Activated B cell treated with CpG ODN at 0.5 μM for 24 hours (primary cell): ENCODE measurements around the gene FHOD3. TPM values are rescaled to one million over a fixed set of nuclear protein-coding genes. Genes with fewer than 3 reads are reported as not detected.

Experiments used
- ATAC-seq: fragments of 200-7000 bp; cut with Tn5 transposase; one replicate; pipeline ENCODE4 v1.10.0; 2021; ENCODE audit warnings: low read depth, mild to moderate bottlenecking, moderate library complexity
- CTCF ChIA-PET: fragments of 350-600 bp; sonication (Branson Sonifier 250); formaldehyde crosslinking; loops from one replicate; lab custom pipeline; 2021; ENCODE audit warnings: antibody characterized with exemption; lab: Charles Lee
- POLR2A ChIA-PET: fragments of 350-600 bp; sonication (Branson Sonifier 250); formaldehyde crosslinking; loops from one replicate; lab custom pipeline; 2021; ENCODE audit warnings: antibody characterized with exemption; lab: Charles Lee
- DNase-seq: peaks from one replicate; pipeline ENCODE4 v3.0.0; 2022
- H3K27ac Mint-ChIP-seq: one replicate; pipeline ENCODE4 v1.8.0; 2020; ENCODE audit warnings: mixed read lengths
- H3K27me3 Mint-ChIP-seq: one replicate; pipeline ENCODE4 v1.8.0; 2021; ENCODE audit warnings: mixed read lengths
- H3K36me3 Mint-ChIP-seq: one replicate; pipeline ENCODE4 v1.8.0; 2021; ENCODE audit warnings: low read depth, mixed read lengths
- H3K4me1 Mint-ChIP-seq: one replicate; pipeline ENCODE4 v1.8.0; 2021; ENCODE audit warnings: mixed read lengths
- H3K4me3 Mint-ChIP-seq: one replicate; pipeline ENCODE4 v1.8.0; 2020; ENCODE audit warnings: mild to moderate bottlenecking, mixed read lengths
- H3K9me3 Mint-ChIP-seq: one replicate; pipeline ENCODE4 v1.8.0; 2020; ENCODE audit warnings: mixed read lengths
- intact Hi-C: fragments of 100-400 bp; cut with micrococcal nuclease; formaldehyde crosslinking; loops from one replicate; pipeline ENCODE4 v1.15.1; 2024
- total RNA-seq: library from RNA; stranded (reverse); gene quantifications from 2 replicates; pipeline ENCODE4 v1.2.3, GENCODE V29; 2022
- TF ChIP-seq, protein P1 (sequence below): fragments of 200-600 bp; IDR thresholded peaks from one replicate; pipeline ENCODE4 v1.8.0; 2022; ENCODE audit warnings: antibody characterized with exemption, mild to moderate bottlenecking

Gene FHOD3
- total RNA-seq, 1 donor from 2014 or later: not detected

DNA sequence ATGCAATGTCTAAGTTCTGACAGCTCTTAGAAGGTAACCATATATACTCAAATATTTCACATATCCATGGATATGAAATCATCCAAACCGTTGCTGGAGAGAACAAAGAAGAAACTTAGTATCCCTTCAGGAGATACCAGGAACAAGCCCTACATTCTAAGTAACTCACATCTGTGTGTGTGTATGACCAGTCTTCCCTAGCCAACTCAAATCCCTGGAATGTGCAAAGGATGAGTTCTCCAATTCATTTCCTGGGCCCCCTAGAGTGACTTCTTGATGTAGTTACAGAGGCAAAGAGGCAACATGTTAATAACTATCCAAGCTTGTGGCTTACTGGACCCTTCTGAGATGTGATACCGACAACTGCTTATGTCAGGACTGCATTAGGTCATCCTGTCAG lies 511.2 kb downstream of the FHOD3 start:
- DNase-seq (no peak), ATAC-seq (no peak)
- TF ChIP-seq, protein P1, sequence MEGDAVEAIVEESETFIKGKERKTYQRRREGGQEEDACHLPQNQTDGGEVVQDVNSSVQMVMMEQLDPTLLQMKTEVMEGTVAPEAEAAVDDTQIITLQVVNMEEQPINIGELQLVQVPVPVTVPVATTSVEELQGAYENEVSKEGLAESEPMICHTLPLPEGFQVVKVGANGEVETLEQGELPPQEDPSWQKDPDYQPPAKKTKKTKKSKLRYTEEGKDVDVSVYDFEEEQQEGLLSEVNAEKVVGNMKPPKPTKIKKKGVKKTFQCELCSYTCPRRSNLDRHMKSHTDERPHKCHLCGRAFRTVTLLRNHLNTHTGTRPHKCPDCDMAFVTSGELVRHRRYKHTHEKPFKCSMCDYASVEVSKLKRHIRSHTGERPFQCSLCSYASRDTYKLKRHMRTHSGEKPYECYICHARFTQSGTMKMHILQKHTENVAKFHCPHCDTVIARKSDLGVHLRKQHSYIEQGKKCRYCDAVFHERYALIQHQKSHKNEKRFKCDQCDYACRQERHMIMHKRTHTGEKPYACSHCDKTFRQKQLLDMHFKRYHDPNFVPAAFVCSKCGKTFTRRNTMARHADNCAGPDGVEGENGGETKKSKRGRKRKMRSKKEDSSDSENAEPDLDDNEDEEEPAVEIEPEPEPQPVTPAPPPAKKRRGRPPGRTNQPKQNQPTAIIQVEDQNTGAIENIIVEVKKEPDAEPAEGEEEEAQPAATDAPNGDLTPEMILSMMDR: no peak
- no peaks in the 10 kb centered on the region for H3K27me3 Mint-ChIP-seq
- H3K9me3 Mint-ChIP-seq: no peaks in the 10 kb centered on the region
- peaks cover 2% of the 10 kb centered on the region for H3K4me1 Mint-ChIP-seq
- CTCF ChIA-PET: interaction anchor here (0.8 to 2.2 kb wide), 5 partner anchors 9 to 373 kb away, joined by 3 to 9 read pairs (median 6); partner anchors contain the start of genes KIAA1328 and TPGS2
- no peak overlapping the region for H3K27ac Mint-ChIP-seq
- peaks cover 55% of the 10 kb centered on the region for H3K36me3 Mint-ChIP-seq
- POLR2A ChIA-PET: no interaction called here
- intact Hi-C loops: loop anchor here (1.0 kb wide), 3 partner anchors 120 to 1052 kb away; no protein-coding TSS in a partner anchor
- H3K4me3 Mint-ChIP-seq: no peak overlapping the region

DNA sequence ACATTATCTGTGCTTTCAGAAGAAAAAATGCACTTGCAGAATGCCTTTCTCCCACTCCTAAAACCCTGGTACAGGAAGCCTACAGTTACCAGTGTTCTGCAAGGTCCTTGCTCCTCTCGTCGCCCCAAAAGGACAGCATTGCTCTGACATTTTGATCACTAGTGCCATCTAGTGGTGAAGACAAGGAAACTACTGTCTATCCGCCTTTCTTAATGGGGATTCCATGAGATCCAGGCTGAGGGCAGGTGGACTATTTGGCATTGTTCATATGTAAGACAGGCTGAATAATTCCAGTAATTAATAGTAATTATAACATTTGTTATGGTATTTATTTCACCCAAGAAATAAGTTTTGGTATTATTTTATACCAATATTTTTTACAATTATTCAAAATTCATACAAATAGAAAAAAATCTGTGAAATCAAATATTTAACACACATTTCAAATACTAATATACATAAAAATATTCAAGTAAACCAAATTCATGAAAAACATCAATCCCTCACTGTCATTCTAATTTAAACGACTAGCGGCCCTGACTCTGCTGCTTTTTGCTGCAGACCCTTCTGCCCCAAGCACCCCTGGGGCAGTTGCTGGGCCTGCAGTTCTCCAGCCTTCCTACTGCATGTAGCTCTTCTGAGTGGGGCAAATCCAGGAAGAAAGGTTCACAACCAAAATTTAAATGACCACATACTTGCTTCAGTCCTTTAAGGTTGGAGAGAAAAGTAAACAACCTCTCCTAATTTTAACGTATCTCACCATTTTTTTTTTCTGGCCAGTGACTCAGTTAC lies 512.3 kb downstream of the FHOD3 start:
- Mint-ChIP-seq H3K27ac (no peak overlapping the region), H3K9me3 (no peaks in the 10 kb centered on the region), H3K4me3 (no peak overlapping the region), H3K4me1 (peaks cover 2% of the 10 kb centered on the region), H3K27me3 (no peaks in the 10 kb centered on the region), H3K36me3 (peaks cover 54% of the 10 kb centered on the region)
- ChIA-PET POLR2A (no interaction called here), CTCF (interaction anchor here (0.8 to 4.0 kb wide), 7 partner anchors 8 to 792 kb away, joined by 3 to 18 read pairs (median 6); partner anchors contain the start of genes KIAA1328 and TPGS2)
- TF ChIP-seq, protein P1: peak; percentile 65
- DNase-seq (no peak), ATAC-seq (peak; percentile 83)
- intact Hi-C loops: loop anchor here (1.0 kb wide), 3 partner anchors 121 to 1053 kb away; no protein-coding TSS in a partner anchor

DNA sequence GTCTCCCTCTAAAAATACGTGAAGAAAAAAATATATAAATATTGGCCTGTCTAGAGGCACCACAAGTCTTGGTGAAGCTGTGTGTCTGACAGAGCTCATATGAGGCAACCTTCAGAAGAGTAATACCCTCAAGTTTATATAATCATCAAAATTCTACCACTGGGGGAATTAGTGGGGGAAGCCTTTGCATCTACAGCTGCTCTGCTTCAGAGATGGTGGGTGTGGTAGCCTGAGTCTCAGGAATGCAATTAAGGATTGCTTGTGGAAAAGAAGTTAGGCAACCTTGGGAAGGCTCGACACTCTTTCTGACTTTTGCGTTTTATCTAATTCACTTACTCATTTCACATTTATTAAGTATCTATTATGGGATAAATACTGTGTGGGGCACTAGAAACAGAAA lies 513.9 kb downstream of the FHOD3 start:
- intact Hi-C loops: no loop called here
- no peak overlapping the region for H3K4me3 Mint-ChIP-seq
- H3K36me3 Mint-ChIP-seq: peaks cover 48% of the 10 kb centered on the region
- H3K27ac Mint-ChIP-seq: no peak overlapping the region
- no peaks in the 10 kb centered on the region for H3K9me3 Mint-ChIP-seq
- TF ChIP-seq, protein P1: no peak
- ChIA-PET POLR2A (no interaction called here), CTCF (interaction anchor here (1.2 to 4.0 kb wide), 5 partner anchors 8 to 793 kb away, joined by 3 to 18 read pairs (median 4); no protein-coding TSS in a partner anchor)
- ATAC-seq: no peak
- DNase-seq: no peak
- H3K27me3 Mint-ChIP-seq: no peaks in the 10 kb centered on the region
- H3K4me1 Mint-ChIP-seq: peaks cover 2% of the 10 kb centered on the region

DNA sequence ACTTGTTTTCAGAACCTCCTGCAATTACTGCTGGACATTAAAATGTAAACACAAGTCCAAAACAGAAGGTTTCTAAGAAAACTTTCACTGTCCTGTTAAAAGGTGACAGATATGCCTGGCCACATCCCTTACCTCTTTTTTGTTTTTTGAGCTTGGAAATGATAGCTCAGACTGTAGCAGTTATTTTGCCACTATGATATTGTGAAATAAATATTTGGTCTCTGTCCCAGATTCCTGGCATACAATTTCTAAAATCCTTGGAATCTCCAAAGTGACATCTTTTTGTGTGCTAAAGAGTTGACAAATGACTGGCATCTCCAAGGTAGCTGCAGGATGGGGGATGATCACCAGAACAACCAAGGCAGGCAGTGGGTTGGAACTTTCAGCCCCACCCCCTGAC lies 514.4 kb downstream of the FHOD3 start:
- TF ChIP-seq, protein P1: no peak
- CTCF ChIA-PET: interaction anchor here (1.2 to 4.0 kb wide), 3 partner anchors 9 to 124 kb away, joined by 3 to 18 read pairs (median 4); no protein-coding TSS in a partner anchor
- DNase-seq (no peak), ATAC-seq (no peak)
- Mint-ChIP-seq H3K9me3 (no peaks in the 10 kb centered on the region), H3K27me3 (no peaks in the 10 kb centered on the region), H3K4me1 (peaks cover 2% of the 10 kb centered on the region), H3K4me3 (no peak overlapping the region), H3K27ac (no peak overlapping the region), H3K36me3 (peaks cover 51% of the 10 kb centered on the region)
- intact Hi-C loops: no loop called here
- POLR2A ChIA-PET: no interaction called here

DNA sequence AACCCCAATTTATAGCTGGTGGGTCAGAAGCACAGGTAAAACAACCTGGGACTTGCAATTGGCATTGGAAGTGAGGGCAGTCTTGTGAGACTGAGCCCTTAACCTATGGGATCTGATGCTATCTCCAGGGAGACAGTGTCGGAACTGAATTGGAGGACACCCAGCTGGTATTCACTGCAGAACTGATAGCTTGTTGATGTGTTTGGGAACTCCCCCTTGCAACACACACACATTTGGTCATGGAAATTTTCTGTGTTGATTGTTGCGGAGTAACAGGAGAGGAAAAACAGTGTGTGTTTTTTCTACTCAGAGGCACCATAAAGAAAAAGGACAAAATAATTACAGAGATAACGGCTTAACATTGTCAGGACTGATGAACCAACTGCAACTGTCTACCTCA lies 515.2 kb downstream of the FHOD3 start:
- intact Hi-C loops: no loop called here
- Mint-ChIP-seq H3K4me1 (peaks cover 2% of the 10 kb centered on the region), H3K36me3 (peaks cover 50% of the 10 kb centered on the region), H3K4me3 (no peak overlapping the region), H3K9me3 (no peaks in the 10 kb centered on the region), H3K27ac (no peak overlapping the region), H3K27me3 (no peaks in the 10 kb centered on the region)
- ATAC-seq (no peak), DNase-seq (no peak)
- POLR2A ChIA-PET: no interaction called here
- CTCF ChIA-PET: interaction anchor here (1.2 to 4.0 kb wide), 2 partner anchors 10 to 125 kb away, joined by 3 to 18 read pairs; no protein-coding TSS in a partner anchor
- TF ChIP-seq, protein P1: no peak
